Mammary epithelial cell (primary cell): ENCODE measurements around the gene MPP1.

Experiments
- EZH2 ChIP-seq: IDR thresholded peaks from 2 replicates; pipeline ENCODE4 v1.6.1; 2012; ENCODE audit warnings: low read length, inconsistent platforms, borderline replicate concordance
- TF ChIP-seq, protein P1 (sequence below), 2 donors: IDR thresholded peaks in 1 of 2; conservative IDR thresholded peaks in 1 of 2; 2 replicates each; pipeline ENCODE4 v1.5.1; 2011 to 2012; ENCODE audit warnings: inconsistent platforms in 2 of 2, low read length in 2 of 2, mild to moderate bottlenecking in 2 of 2, control low read depth in 1 of 2, low read depth in 1 of 2; ENCODE audit not compliant: insufficient read depth in 1 of 2; ENCODE audit errors: extremely low read depth in 1 of 2

DNA sequence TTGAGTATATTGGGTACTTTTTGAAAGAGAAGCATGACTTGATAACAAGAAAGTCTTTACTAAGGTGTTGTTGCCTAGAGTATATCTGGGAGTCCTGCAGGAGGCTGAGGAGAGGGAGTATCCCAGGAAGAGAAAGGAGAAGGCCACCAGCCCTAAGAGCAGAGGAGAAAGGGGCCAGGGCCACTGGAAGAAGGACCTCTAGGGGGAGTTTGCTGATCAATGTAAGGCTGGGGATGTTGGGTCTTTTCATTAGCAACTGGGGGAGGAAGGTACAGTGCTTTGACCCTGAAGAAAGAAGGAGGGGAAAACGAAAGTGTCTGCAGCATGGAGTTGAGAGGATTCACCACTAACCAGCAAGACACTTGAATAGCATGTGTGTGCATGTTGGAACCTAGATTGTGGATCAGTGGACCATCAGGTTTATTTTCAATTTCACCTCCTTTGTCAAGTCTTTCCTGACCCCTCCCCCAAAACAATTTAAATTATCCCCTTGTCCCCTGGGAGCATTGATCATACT, 24.7 kb upstream of the MPP1 start:
- TF ChIP-seq, protein P1, sequence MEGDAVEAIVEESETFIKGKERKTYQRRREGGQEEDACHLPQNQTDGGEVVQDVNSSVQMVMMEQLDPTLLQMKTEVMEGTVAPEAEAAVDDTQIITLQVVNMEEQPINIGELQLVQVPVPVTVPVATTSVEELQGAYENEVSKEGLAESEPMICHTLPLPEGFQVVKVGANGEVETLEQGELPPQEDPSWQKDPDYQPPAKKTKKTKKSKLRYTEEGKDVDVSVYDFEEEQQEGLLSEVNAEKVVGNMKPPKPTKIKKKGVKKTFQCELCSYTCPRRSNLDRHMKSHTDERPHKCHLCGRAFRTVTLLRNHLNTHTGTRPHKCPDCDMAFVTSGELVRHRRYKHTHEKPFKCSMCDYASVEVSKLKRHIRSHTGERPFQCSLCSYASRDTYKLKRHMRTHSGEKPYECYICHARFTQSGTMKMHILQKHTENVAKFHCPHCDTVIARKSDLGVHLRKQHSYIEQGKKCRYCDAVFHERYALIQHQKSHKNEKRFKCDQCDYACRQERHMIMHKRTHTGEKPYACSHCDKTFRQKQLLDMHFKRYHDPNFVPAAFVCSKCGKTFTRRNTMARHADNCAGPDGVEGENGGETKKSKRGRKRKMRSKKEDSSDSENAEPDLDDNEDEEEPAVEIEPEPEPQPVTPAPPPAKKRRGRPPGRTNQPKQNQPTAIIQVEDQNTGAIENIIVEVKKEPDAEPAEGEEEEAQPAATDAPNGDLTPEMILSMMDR (conservative IDR thresholded peaks at IDR 0.05 in 1 of 2, IDR thresholded peaks at IDR 0.05 in 1 of 2; ENCODE audit: extremely low read depth in 1 of 2, insufficient read depth in 1 of 2, low read depth in 1 of 2, low read length in 2 of 2): no peak
- no peak for TF ChIP-seq EZH2
